ENCODE data around the gene RNASEH2B.

- TF ChIP-seq, protein P1, sequence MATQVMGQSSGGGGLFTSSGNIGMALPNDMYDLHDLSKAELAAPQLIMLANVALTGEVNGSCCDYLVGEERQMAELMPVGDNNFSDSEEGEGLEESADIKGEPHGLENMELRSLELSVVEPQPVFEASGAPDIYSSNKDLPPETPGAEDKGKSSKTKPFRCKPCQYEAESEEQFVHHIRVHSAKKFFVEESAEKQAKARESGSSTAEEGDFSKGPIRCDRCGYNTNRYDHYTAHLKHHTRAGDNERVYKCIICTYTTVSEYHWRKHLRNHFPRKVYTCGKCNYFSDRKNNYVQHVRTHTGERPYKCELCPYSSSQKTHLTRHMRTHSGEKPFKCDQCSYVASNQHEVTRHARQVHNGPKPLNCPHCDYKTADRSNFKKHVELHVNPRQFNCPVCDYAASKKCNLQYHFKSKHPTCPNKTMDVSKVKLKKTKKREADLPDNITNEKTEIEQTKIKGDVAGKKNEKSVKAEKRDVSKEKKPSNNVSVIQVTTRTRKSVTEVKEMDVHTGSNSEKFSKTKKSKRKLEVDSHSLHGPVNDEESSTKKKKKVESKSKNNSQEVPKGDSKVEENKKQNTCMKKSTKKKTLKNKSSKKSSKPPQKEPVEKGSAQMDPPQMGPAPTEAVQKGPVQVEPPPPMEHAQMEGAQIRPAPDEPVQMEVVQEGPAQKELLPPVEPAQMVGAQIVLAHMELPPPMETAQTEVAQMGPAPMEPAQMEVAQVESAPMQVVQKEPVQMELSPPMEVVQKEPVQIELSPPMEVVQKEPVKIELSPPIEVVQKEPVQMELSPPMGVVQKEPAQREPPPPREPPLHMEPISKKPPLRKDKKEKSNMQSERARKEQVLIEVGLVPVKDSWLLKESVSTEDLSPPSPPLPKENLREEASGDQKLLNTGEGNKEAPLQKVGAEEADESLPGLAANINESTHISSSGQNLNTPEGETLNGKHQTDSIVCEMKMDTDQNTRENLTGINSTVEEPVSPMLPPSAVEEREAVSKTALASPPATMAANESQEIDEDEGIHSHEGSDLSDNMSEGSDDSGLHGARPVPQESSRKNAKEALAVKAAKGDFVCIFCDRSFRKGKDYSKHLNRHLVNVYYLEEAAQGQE (IDR thresholded peaks at IDR 0.05; ENCODE audit: borderline replicate concordance) = no peak
- no peak for TF ChIP-seq SMC3 (conservative IDR thresholded peaks at IDR 0.05; ENCODE audit: poor library complexity)
- TF ChIP-seq, protein P2, sequence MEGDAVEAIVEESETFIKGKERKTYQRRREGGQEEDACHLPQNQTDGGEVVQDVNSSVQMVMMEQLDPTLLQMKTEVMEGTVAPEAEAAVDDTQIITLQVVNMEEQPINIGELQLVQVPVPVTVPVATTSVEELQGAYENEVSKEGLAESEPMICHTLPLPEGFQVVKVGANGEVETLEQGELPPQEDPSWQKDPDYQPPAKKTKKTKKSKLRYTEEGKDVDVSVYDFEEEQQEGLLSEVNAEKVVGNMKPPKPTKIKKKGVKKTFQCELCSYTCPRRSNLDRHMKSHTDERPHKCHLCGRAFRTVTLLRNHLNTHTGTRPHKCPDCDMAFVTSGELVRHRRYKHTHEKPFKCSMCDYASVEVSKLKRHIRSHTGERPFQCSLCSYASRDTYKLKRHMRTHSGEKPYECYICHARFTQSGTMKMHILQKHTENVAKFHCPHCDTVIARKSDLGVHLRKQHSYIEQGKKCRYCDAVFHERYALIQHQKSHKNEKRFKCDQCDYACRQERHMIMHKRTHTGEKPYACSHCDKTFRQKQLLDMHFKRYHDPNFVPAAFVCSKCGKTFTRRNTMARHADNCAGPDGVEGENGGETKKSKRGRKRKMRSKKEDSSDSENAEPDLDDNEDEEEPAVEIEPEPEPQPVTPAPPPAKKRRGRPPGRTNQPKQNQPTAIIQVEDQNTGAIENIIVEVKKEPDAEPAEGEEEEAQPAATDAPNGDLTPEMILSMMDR (IDR thresholded peaks at IDR 0.05; ENCODE audit: poor library complexity, severe bottlenecking) = no peak
- TF ChIP-seq EP300 (conservative IDR thresholded peaks at IDR 0.05; ENCODE audit: poor library complexity, severe bottlenecking) = no peak
Observed at GRCh38 chr13:50942630-50943311, 33.2 kb downstream of the RNASEH2B start.

Data from neural cell (in vitro differentiated cells).